OCI-LY3 (cell line): ENCODE measurements around the gene CSNK1G2.

Source experiments
- H2AFZ ChIP-seq: fragments of 200-600, 300-600 bp; shearing (Covaris generic); 2 replicates; pipeline ENCODE4 v1.6.0; 2014; ENCODE audit warnings: antibody characterized with exemption, low read depth, low read length
- H3K27ac ChIP-seq: fragments of 200-600, 300-600 bp; sonication (generic); 2 replicates; pipeline ENCODE4 v1.5.1; 2014; ENCODE audit warnings: mild to moderate bottlenecking, low read length, moderate library complexity, mixed read lengths
- H3K27me3 ChIP-seq: fragments of 200-600, 300-600 bp; sonication (generic); 2 replicates; pipeline ENCODE4 v1.6.1; 2014; ENCODE audit warnings: low read depth, low read length, mixed read lengths
- H3K36me3 ChIP-seq: fragments of 200-600, 300-600 bp; sonication (generic); replicated peaks from 2 replicates; pipeline ENCODE3; 2014; ENCODE audit warnings: low read depth, low read length, mixed read lengths
- H3K4me1 ChIP-seq: fragments of 300-600, 200-600 bp; sonication (generic); 2 replicates; pipeline ENCODE4 v1.6.1; 2014; ENCODE audit warnings: low read length, mixed read lengths
- H3K4me2 ChIP-seq: fragments of 200-600, 300-600 bp; sonication (generic); 2 replicates; pipeline ENCODE4 v1.6.1; 2014; ENCODE audit warnings: low read length, mixed read lengths
- H3K4me3 ChIP-seq: fragments of 300-600, 200-600 bp; sonication (generic); 2 replicates; pipeline ENCODE4 v1.5.1; 2014; ENCODE audit warnings: antibody characterized with exemption, mild to moderate bottlenecking, low read length, moderate library complexity
- H3K79me2 ChIP-seq: fragments of 300-600, 200-600 bp; shearing (Covaris generic); 2 replicates; pipeline ENCODE4 v1.6.1; 2014; ENCODE audit warnings: mild to moderate bottlenecking, low read length, mixed read lengths
- H3K9ac ChIP-seq: fragments of 300-600, 200-600 bp; shearing (Covaris generic); 2 replicates; pipeline ENCODE4 v1.6.0; 2014; ENCODE audit warnings: mild to moderate bottlenecking, low read length, moderate library complexity
- H3K9me3 ChIP-seq: fragments of 200-600, 300-600 bp; shearing (Covaris generic); 2 replicates; pipeline ENCODE4 v1.6.1; 2014; ENCODE audit warnings: low read length, mixed read lengths; ENCODE audit not compliant: insufficient read depth
- H4K20me1 ChIP-seq: fragments of 200-600, 300-600 bp; sonication (generic); 2 replicates; pipeline ENCODE4 v1.6.1; 2016; ENCODE audit warnings: low read length, mixed read lengths; ENCODE audit not compliant: insufficient read depth
- CTCF ChIP-seq: fragments of 200-600, 300-600 bp; sonication (generic); IDR thresholded peaks from 2 replicates; pipeline ENCODE4 v1.5.1; 2014; ENCODE audit warnings: antibody characterized with exemption, low read length, low read depth
- EZH2phosphoT487 ChIP-seq: fragments of 200-600 bp; shearing (Covaris generic); IDR thresholded peaks from 2 replicates; pipeline ENCODE4 v1.6.1; 2018; ENCODE audit warnings: antibody characterized with exemption, mixed run types, low read depth

Gene CSNK1G2

GRCh38 chr19:1979017-1979416, 38.0 kb downstream of the CSNK1G2 start:
- TF ChIP-seq CTCF (no peak), EZH2phosphoT487 (no peak)
- Histone ChIP-seq H3K27me3 (no peaks in the 10 kb centered on the region), H3K4me2 (no peak overlapping the region), H3K9ac (no peak overlapping the region), H3K36me3 (peaks cover 51% of the 10 kb centered on the region), H3K27ac (no peak overlapping the region), H4K20me1 (peaks cover 30% of the 10 kb centered on the region), H3K9me3 (no peaks in the 10 kb centered on the region), H3K4me3 (no peak overlapping the region), H3K79me2 (peaks cover 35% of the 10 kb centered on the region), H3K4me1 (no peaks in the 10 kb centered on the region), H2AFZ (no peak overlapping the region)

- Histone ChIP-seq H3K27me3 (no peaks in the 10 kb centered on the region), H3K79me2 (peaks cover 28% of the 10 kb centered on the region), H3K36me3 (peaks cover 55% of the 10 kb centered on the region), H3K4me3 (no peak overlapping the region), H4K20me1 (peaks cover 24% of the 10 kb centered on the region), H3K27ac (no peak overlapping the region), H2AFZ (no peak overlapping the region), H3K9ac (no peak overlapping the region), H3K4me1 (no peaks in the 10 kb centered on the region), H3K9me3 (no peaks in the 10 kb centered on the region), H3K4me2 (no peak overlapping the region)
- TF ChIP-seq CTCF = no peak
- no peak for TF ChIP-seq EZH2phosphoT487
These were observed 38.7 kb downstream of the CSNK1G2 start for GRCh38 chr19:1979642-1980041.

- Histone ChIP-seq H3K27me3 (no peaks in the 10 kb centered on the region), H3K79me2 (peaks cover 22% of the 10 kb centered on the region), H4K20me1 (peaks cover 21% of the 10 kb centered on the region), H3K27ac (no peak overlapping the region), H3K36me3 (peaks cover 53% of the 10 kb centered on the region), H3K4me2 (no peak overlapping the region), H2AFZ (no peak overlapping the region), H3K4me1 (no peaks in the 10 kb centered on the region), H3K9me3 (no peaks in the 10 kb centered on the region), H3K9ac (no peak overlapping the region), H3K4me3 (no peak overlapping the region)
- TF ChIP-seq CTCF (no peak), EZH2phosphoT487 (no peak)
These were observed 39.3 kb downstream of the CSNK1G2 start for GRCh38 chr19:1980091-1980808.

GRCh38 chr19:1980809-1981181, 39.8 kb downstream of the CSNK1G2 start:
- H3K9me3 ChIP-seq = no peaks in the 10 kb centered on the region
- no peak overlapping the region for H3K9ac ChIP-seq
- H3K4me3 ChIP-seq = no peak overlapping the region
- TF ChIP-seq CTCF (no peak), EZH2phosphoT487 (no peak)
- peaks cover 17% of the 10 kb centered on the region for H3K79me2 ChIP-seq
- H3K27me3 ChIP-seq = no peaks in the 10 kb centered on the region
- H3K36me3 ChIP-seq = peaks cover 56% of the 10 kb centered on the region
- no peaks in the 10 kb centered on the region for H3K4me1 ChIP-seq
- no peak overlapping the region for H3K27ac ChIP-seq
- H2AFZ ChIP-seq = no peak overlapping the region
- H3K4me2 ChIP-seq = no peak overlapping the region
- peaks cover 16% of the 10 kb centered on the region for H4K20me1 ChIP-seq
